Neutrophil (primary cell): ENCODE measurements around the gene SMTN.
A peak's percentile ranks its signal among the peaks of the same experiment; 100 is the strongest.

ENCODE experiments used
- H3K27ac ChIP-seq: fragments of 200-600 bp; sonication (generic); 2 replicates; pipeline ENCODE4 v1.5.1; 2016; ENCODE audit warnings: mild to moderate bottlenecking, moderate library complexity
- H3K27me3 ChIP-seq: fragments of 200-600 bp; sonication (generic); 2 replicates; pipeline ENCODE4 v1.6.0; 2016; ENCODE audit warnings: mild to moderate bottlenecking
- H3K36me3 ChIP-seq: fragments of 200-600 bp; sonication (generic); 2 replicates; pipeline ENCODE4 v1.5.1; 2017
- H3K4me1 ChIP-seq, 2 experiments: fragments of 200-600 bp in 1 of 2; sonication (generic) in 1 of 2; 1 replicate in 1 of 2; 2 replicates in 1 of 2; pipeline versions ENCODE4 v1.5.1 to v1.6.1; 2013 to 2016; ENCODE audit warnings: low read depth in 1 of 2, low read length in 1 of 2, mild to moderate bottlenecking in 1 of 2, moderate library complexity in 1 of 2; ENCODE audit not compliant: control insufficient read depth in 1 of 2, insufficient read depth in 1 of 2
- H3K4me3 ChIP-seq, 2 experiments: fragments of 200-600 bp in 1 of 2; sonication (generic) in 1 of 2; 1 replicate in 1 of 2; 2 replicates in 1 of 2; pipeline ENCODE4 v1.5.1; 2013 to 2016; ENCODE audit warnings: low read depth in 1 of 2, low read length in 1 of 2, mild to moderate bottlenecking in 1 of 2, moderate library complexity in 1 of 2
- H3K9me3 ChIP-seq: fragments of 200-600 bp; sonication (generic); 2 replicates; pipeline ENCODE4 v1.5.1; 2016
- CTCF ChIP-seq: fragments of 200-600 bp; sonication (generic); IDR thresholded peaks from 2 replicates; pipeline ENCODE4 v1.5.1; 2016; ENCODE audit warnings: antibody characterized with exemption

The SMTN gene

DNA sequence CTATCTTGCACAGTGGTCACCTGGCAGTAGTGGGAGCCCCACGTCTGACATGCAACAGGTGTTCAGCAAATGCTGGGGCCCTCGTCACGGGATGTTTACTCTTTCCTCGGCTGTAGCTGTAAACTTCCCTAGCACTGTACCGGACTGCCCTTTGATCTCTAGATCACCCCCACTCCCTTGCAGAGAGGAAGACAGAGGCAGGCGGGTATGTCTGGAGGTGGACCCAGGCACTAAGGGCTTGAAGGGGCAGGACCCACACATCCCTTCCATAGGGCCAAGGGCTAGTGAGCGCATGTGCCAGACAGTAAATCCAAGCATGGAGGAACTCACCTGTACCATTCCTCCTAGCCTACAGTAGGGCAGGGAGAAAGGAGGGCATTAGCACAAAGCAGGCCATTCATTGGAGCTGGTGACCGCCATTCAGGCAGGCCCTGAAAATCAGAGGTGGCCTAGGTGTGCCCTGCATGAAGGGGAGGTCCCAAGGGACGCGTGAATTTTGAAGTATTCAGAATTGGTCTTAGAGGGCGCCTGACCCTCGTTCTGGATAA, 1.9 kb upstream of the SMTN start:
- no peak overlapping the region for H3K27ac ChIP-seq
- TF ChIP-seq CTCF, result no peak
- no peaks in the 10 kb centered on the region for H3K9me3 ChIP-seq
- H3K4me1 ChIP-seq, result peaks cover 25 to 30% of the 10 kb centered on the region in 2 experiments
- H3K27me3 ChIP-seq, result peaks cover 4% of the 10 kb centered on the region
- no peak overlapping the region for H3K4me3 ChIP-seq
- no peaks in the 10 kb centered on the region for H3K36me3 ChIP-seq

GRCh38 chr22:31080164-31080847, 812 bp upstream of the SMTN start:
- peaks cover 30 to 42% of the 10 kb centered on the region in 2 experiments for H3K4me1 ChIP-seq
- no peak overlapping the region for H3K27ac ChIP-seq
- no peaks in the 10 kb centered on the region for H3K36me3 ChIP-seq
- no peak for TF ChIP-seq CTCF
- H3K9me3 ChIP-seq, result no peaks in the 10 kb centered on the region
- peaks cover 4% of the 10 kb centered on the region for H3K27me3 ChIP-seq
- H3K4me3 ChIP-seq, result peak overlapping the region; percentile 63 to 65

GRCh38 chr22:31081963-31082605, 966 bp downstream of the SMTN start:
- Histone ChIP-seq H3K4me3 (peak overlapping the region; percentile 63 to 65), H3K4me1 (peaks cover 36 to 46% of the 10 kb centered on the region in 2 experiments), H3K9me3 (no peaks in the 10 kb centered on the region), H3K36me3 (no peaks in the 10 kb centered on the region), H3K27ac (no peak overlapping the region), H3K27me3 (peaks cover 4% of the 10 kb centered on the region)
- TF ChIP-seq CTCF, result no peak

DNA sequence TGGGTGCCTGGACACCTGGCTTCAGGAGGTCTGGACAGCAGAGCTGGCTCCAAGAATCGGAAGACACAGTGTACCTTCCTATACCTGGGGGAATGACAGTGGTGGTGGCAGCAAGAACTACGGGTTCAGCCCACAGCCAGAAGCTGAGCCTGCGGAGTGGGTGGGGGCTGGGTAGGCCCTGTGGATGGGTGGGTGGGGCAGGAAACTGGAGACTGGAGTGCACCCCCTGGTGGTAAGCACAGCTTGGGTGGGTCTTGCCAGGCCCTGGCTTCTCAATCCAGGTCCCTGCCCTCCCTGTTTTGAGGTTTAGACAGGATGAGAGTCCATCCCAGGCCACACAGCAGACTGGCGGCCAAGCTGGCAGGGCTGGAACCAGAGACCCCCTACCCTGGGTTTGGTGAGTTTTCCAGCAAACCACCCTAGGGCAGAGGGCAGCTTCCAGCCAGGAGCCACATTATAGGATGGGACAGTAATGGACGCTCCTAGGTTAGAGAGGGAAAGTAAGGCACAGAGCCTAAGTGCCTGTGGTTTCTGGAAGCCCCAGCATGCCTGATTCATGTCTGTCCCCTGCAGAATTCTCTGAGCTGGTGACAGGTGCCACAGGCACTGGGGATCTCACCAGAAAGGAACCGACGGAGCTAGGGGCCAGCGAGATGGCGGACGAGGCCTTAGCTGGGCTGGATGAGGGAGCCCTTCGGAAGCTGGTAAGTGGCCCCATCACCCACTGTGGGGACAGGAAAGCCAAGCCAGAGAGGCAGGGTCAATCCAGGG, 1.7 kb downstream of the SMTN start:
- Histone ChIP-seq H3K4me1 (peaks cover 36 to 46% of the 10 kb centered on the region in 2 experiments), H3K9me3 (no peaks in the 10 kb centered on the region), H3K36me3 (no peaks in the 10 kb centered on the region), H3K27ac (no peak overlapping the region), H3K4me3 (no peak overlapping the region), H3K27me3 (peaks cover 4% of the 10 kb centered on the region)
- no peak for TF ChIP-seq CTCF

DNA sequence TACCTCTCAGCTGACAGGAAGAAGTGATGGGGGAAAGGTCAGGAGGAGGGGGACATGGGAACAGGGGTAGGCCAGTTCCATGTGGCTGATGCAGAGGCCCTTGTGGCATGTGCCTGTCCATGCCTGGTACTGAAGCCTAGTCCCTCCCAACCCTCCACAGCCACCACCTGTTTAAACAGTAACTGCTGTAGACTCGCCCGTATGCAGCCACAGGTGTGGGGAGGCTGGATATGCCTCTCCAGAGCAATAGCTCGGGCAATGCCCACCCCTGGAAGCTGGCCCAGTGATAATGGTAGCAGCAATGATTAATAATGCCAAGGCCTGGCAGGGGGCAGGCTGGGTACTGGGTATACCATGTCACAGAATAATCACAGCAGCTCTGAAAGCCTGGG, 2.3 kb downstream of the SMTN start:
- H3K36me3 ChIP-seq, result peaks cover 6% of the 10 kb centered on the region
- no peak overlapping the region for H3K27ac ChIP-seq
- peaks cover 36 to 46% of the 10 kb centered on the region in 2 experiments for H3K4me1 ChIP-seq
- no peak for TF ChIP-seq CTCF
- no peaks in the 10 kb centered on the region for H3K9me3 ChIP-seq
- no peak overlapping the region for H3K4me3 ChIP-seq
- H3K27me3 ChIP-seq, result peaks cover 4% of the 10 kb centered on the region
